Measurements from ENCODE around the gene PLA2G3. TPM values are rescaled to one million over a fixed set of nuclear protein-coding genes. Genes with fewer than 3 reads are reported as not detected.

Gene PLA2G3
- total RNA-seq, 1 experiment from 2014 or later = not detected

DNA sequence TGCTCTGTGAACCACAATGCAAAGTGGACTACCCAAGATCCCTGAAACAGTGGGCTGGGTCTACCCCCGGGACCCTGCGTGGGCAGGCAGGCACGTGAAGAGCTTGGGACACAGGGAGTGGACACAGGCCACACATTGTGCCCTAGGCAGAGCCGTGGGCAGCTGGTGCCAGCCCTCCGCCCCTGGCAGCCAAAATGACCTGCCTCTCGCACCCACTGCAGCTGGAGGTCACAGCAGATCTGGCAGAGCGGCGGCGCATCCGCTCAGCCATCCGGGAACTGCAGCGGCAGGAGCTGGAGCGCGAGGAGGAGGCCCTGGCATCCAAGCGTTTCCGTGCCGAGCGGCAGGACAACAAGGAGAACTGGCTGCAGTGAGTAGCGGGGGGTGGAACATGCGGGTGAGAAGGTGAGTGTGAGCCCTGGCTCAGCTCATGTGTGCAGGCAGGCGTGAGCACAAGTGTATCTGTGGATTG, 52.5 kb downstream of the PLA2G3 start:
- Histone ChIP-seq H3K4me1 (ENCODE audit: control insufficient read depth, insufficient read depth, low read length) (peaks cover 10% of the 10 kb centered on the region), H3K4me3 (ENCODE audit: low read depth in 2 of 2, low read length in 2 of 2) (no peak overlapping the region), H3K36me3 (ENCODE audit: control insufficient read depth, insufficient read depth, low read length) (no peaks in the 10 kb centered on the region), H3K27me3 (ENCODE audit: control insufficient read depth, insufficient read depth, low read length) (no peaks in the 10 kb centered on the region), H3K9me3 (ENCODE audit: control insufficient read depth, insufficient read depth, low read depth, low read length) (no peaks in the 10 kb centered on the region), H3K27ac (ENCODE audit: low read length) (no peak overlapping the region)
- intact Hi-C loops (cut with micrococcal nuclease; ENCODE audit: unreplicated experiment) (no loop called here), in situ Hi-C loops (cut with HindIII; ENCODE audit: low pct_unique_long_range_greater_than_20kb, low sequenced_read_pairs) (no loop called here)
- DNase-seq (ENCODE audit: low read depth, low spot score) (no peak), ATAC-seq (no peak)
- ChIA-PET CTCF (interaction anchor here (0.5 kb wide), 1 partner anchor 14 kb away, joined by 4 read pairs; no protein-coding TSS in a partner anchor), POLR2A (no interaction called here)
- TF ChIP-seq TCF7L2 (IDR thresholded peaks at IDR 0.05; ENCODE audit: low read depth, low read length) = no peak
- no peak for TF ChIP-seq POLR2AphosphoS5 (IDR thresholded peaks at IDR 0.05; ENCODE audit: low read depth, low read length)
- TF ChIP-seq, protein P1, sequence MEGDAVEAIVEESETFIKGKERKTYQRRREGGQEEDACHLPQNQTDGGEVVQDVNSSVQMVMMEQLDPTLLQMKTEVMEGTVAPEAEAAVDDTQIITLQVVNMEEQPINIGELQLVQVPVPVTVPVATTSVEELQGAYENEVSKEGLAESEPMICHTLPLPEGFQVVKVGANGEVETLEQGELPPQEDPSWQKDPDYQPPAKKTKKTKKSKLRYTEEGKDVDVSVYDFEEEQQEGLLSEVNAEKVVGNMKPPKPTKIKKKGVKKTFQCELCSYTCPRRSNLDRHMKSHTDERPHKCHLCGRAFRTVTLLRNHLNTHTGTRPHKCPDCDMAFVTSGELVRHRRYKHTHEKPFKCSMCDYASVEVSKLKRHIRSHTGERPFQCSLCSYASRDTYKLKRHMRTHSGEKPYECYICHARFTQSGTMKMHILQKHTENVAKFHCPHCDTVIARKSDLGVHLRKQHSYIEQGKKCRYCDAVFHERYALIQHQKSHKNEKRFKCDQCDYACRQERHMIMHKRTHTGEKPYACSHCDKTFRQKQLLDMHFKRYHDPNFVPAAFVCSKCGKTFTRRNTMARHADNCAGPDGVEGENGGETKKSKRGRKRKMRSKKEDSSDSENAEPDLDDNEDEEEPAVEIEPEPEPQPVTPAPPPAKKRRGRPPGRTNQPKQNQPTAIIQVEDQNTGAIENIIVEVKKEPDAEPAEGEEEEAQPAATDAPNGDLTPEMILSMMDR (IDR thresholded peaks at IDR 0.05) = no peak
- BruUV-seq (replicated peaks) = no TSS peak

DNA sequence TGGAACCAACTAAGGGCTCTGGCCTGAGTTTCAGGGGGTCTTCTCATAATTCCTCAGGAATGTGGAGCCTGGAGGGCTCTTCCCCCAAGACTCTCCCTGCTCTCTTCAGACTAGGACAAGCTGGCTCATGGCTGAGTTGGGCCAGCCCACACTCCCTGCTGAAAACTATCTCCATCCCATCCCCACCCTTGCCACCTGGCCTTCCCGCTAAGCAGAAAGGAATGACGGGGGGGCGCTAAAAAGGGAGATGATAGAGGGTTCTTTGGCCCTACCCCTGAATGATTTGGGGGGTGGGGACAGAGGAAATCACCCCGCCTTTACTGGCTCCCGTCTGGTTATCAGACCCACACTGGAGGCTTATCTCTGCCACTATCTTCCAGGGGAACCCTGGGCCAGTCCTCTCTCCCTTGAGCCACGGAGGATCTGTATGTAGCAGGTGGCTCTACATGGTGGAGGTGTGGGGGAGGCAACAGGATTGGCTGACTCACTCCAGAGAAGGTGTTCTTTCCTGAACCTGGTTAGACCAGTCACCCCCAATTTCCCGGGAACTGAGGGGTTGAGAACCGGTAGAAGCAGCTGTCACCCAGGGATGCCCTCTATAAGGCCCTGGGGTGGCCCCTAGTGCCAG, 53.5 kb downstream of the PLA2G3 start:
- ChIA-PET CTCF (no interaction called here), POLR2A (no interaction called here)
- no peak overlapping the region for H3K27ac ChIP-seq (ENCODE audit: low read length)
- no TSS peak for BruUV-seq (replicated peaks)
- H3K4me3 ChIP-seq (ENCODE audit: low read depth in 2 of 2, low read length in 2 of 2) = no peak overlapping the region
- H3K27me3 ChIP-seq (ENCODE audit: control insufficient read depth, insufficient read depth, low read length) = no peaks in the 10 kb centered on the region
- no peaks in the 10 kb centered on the region for H3K9me3 ChIP-seq (ENCODE audit: control insufficient read depth, insufficient read depth, low read depth, low read length)
- TF ChIP-seq, protein P2, sequence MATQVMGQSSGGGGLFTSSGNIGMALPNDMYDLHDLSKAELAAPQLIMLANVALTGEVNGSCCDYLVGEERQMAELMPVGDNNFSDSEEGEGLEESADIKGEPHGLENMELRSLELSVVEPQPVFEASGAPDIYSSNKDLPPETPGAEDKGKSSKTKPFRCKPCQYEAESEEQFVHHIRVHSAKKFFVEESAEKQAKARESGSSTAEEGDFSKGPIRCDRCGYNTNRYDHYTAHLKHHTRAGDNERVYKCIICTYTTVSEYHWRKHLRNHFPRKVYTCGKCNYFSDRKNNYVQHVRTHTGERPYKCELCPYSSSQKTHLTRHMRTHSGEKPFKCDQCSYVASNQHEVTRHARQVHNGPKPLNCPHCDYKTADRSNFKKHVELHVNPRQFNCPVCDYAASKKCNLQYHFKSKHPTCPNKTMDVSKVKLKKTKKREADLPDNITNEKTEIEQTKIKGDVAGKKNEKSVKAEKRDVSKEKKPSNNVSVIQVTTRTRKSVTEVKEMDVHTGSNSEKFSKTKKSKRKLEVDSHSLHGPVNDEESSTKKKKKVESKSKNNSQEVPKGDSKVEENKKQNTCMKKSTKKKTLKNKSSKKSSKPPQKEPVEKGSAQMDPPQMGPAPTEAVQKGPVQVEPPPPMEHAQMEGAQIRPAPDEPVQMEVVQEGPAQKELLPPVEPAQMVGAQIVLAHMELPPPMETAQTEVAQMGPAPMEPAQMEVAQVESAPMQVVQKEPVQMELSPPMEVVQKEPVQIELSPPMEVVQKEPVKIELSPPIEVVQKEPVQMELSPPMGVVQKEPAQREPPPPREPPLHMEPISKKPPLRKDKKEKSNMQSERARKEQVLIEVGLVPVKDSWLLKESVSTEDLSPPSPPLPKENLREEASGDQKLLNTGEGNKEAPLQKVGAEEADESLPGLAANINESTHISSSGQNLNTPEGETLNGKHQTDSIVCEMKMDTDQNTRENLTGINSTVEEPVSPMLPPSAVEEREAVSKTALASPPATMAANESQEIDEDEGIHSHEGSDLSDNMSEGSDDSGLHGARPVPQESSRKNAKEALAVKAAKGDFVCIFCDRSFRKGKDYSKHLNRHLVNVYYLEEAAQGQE (IDR thresholded peaks at IDR 0.05; ENCODE audit: insufficient read depth in 1 of 2, low read depth in 2 of 2, low read length in 1 of 2) = no peak
- TF ChIP-seq TCF7L2 (IDR thresholded peaks at IDR 0.05; ENCODE audit: low read depth, low read length) (no peak), POLR2AphosphoS5 (IDR thresholded peaks at IDR 0.05; ENCODE audit: low read depth, low read length) (no peak), SIN3A (IDR thresholded peaks at IDR 0.05; ENCODE audit: borderline replicate concordance, insufficient read depth, low read depth, low read length) (no peak)
- TF ChIP-seq, protein P1 (IDR thresholded peaks at IDR 0.05) = no peak
- no peaks in the 10 kb centered on the region; the same call in 1 of the 2 replicates for H3K36me3 ChIP-seq (ENCODE audit: control insufficient read depth, insufficient read depth, low read length)
- ATAC-seq = no peak
- intact Hi-C loops (cut with micrococcal nuclease; ENCODE audit: unreplicated experiment) (no loop called here), in situ Hi-C loops (cut with HindIII; ENCODE audit: low pct_unique_long_range_greater_than_20kb, low sequenced_read_pairs) (no loop called here)
- peaks cover 16% of the 10 kb centered on the region for H3K4me1 ChIP-seq (ENCODE audit: control insufficient read depth, insufficient read depth, low read length)
- DNase-seq (ENCODE audit: low read depth, low spot score) = no peak

Measured in Panc1 (cell line).